CD4-positive, alpha-beta memory T cell (primary cell): ENCODE results near the gene KIF5A. TPM values are rescaled to one million over a fixed set of nuclear protein-coding genes. Genes with fewer than 3 reads are reported as not detected.
A peak's percentile ranks its signal among the peaks of the same experiment; 100 is the strongest.

Experiments
- CTCF ChIA-PET: fragments of 350-600 bp; sonication (Branson Sonifier 250); formaldehyde crosslinking; loops from one replicate; lab custom pipeline; 2021; ENCODE audit warnings: inconsistent platforms; ENCODE audit not compliant: partially characterized antibody; lab: Charles Lee
- POLR2A ChIA-PET: fragments of 350-600 bp; sonication (Branson Sonifier 250); formaldehyde crosslinking; loops from one replicate; lab custom pipeline; 2021; ENCODE audit not compliant: partially characterized antibody; lab: Charles Lee
- DNase-seq, 5 donors: peaks; one replicate each; pipeline versions ENCODE4 v3.0.0 to v3.0.0-alpha.2; 2020 to 2022; ENCODE audit warnings: mixed read lengths in 1 of 5
- H3K27ac ChIP-seq: one replicate; pipeline ENCODE4 v1.7.0; 2013; ENCODE audit warnings: low read depth, low read length
- H3K27me3 ChIP-seq: 2 replicates; pipeline ENCODE4 v1.7.0; 2013; ENCODE audit warnings: mild to moderate bottlenecking, low read length, moderate library complexity; ENCODE audit not compliant: insufficient read depth
- H3K36me3 ChIP-seq: 2 replicates; pipeline ENCODE4 v1.7.0; 2013; ENCODE audit warnings: mild to moderate bottlenecking, low read length, moderate library complexity; ENCODE audit not compliant: insufficient read depth
- H3K4me1 ChIP-seq: 2 replicates; pipeline ENCODE4 v1.7.0; 2013; ENCODE audit warnings: mild to moderate bottlenecking, low read length, moderate library complexity; ENCODE audit not compliant: insufficient read depth
- H3K4me3 ChIP-seq, 2 donors: one replicate each; pipeline ENCODE4 v1.7.0; 2013; ENCODE audit warnings: low read length in 2 of 2, mild to moderate bottlenecking in 1 of 2
- H3K9me3 ChIP-seq, 2 donors: one replicate each; pipeline ENCODE4 v1.7.0; 2013; ENCODE audit warnings: low read length in 2 of 2, control low read depth in 1 of 2; ENCODE audit not compliant: control insufficient read depth in 1 of 2
- H3K27ac Mint-ChIP-seq, 7 donors: one replicate each; pipeline ENCODE4 v1.8.0; 2020 to 2021; ENCODE audit warnings: mixed read lengths in 7 of 7, mild to moderate bottlenecking in 6 of 7, inconsistent platforms in 3 of 7, moderate library complexity in 3 of 7
- H3K27me3 Mint-ChIP-seq, 2 donors: one replicate each; pipeline ENCODE4 v1.8.0; 2020 to 2021; ENCODE audit warnings: mixed read lengths in 2 of 2
- H3K36me3 Mint-ChIP-seq, 2 donors: one replicate each; pipeline ENCODE4 v1.8.0; 2020 to 2021; ENCODE audit warnings: mixed read lengths in 2 of 2, inconsistent platforms in 1 of 2, mild to moderate bottlenecking in 1 of 2
- H3K4me1 Mint-ChIP-seq, 4 donors: one replicate each; pipeline ENCODE4 v1.8.0; 2020 to 2021; ENCODE audit warnings: mixed read lengths in 4 of 4, mild to moderate bottlenecking in 1 of 4
- H3K4me3 Mint-ChIP-seq, 8 donors: one replicate each; pipeline ENCODE4 v1.8.0; 2020 to 2021; ENCODE audit warnings: mixed read lengths in 8 of 8, mild to moderate bottlenecking in 7 of 8, moderate library complexity in 6 of 8, inconsistent platforms in 3 of 8
- H3K9me3 Mint-ChIP-seq, 8 donors: one replicate each; pipeline ENCODE4 v1.8.0; 2020 to 2021; ENCODE audit warnings: mixed read lengths in 8 of 8, mild to moderate bottlenecking in 5 of 8, inconsistent platforms in 3 of 8, moderate library complexity in 1 of 8
- intact Hi-C: fragments of 100-400 bp; cut with micrococcal nuclease; formaldehyde crosslinking; loops from one replicate; pipeline ENCODE4 v1.15.1; 2023
- polyA plus RNA-seq, 2 donors: library from polyadenylated mRNA; unstranded; fragments of 300-500 nt; fragmentation: Illumina TruSeq; gene quantifications; one replicate each; pipeline ENCODE4 v1.2.3, GENCODE V29; 2021
- total RNA-seq, 2 experiments: library from RNA; stranded (reverse); gene quantifications; one replicate each; pipeline ENCODE4 v1.2.3, GENCODE V29; 2021

Gene KIF5A
- total and polyA plus RNA-seq, 4 experiments from 2014 or later: 0.96 to 1.00 TPM; not detected in 2

DNA sequence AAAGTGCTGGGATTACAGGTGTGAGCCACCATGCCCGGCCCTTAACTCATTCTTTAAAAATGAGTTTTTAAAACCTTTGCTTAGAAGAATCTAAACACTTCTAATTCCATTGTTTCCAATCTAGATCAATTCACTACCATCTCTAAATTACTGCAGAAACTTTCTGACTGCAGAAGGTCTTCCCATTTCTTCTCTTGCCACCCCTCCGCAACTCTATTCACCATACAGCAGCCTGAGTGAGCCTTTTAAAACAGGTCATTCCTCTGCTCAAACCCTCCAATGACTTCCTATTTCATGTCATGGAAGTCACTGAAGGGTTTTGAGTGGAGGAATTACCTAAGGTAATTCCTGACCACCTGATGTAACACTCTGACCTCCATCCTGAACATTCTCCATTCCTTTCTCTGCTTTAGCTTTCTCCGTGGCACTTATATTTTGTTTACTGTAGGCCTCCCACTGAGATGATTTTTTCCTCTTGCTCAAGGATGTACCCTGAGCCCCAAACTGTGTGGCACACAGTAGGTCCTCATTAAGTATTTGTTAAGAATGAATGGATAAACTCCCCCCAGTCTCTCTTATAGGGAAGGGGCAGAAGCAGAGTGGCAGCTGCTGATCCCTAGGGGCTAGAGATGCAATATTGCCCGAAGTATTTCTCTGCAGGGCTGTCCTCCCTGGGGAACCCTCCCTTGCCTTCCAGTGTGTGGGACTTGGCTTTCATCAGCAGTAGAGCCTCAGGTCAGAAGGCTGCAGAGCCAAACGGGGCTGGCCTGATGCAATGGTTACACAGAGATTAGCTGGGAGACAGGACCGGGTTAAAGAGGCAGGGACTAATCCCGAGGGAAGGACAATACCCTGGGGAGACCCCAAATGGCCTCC lies 30.7 kb upstream of the KIF5A start:
- Mint-ChIP-seq H3K9me3 (peaks cover 0 to 3% (median 0%) of the 10 kb centered on the region in 8 donors), H3K27ac (peak overlapping the region; percentile 99 to 100 (median 99)), H3K4me3 (peak overlapping the region; percentile 93 to 99 (median 97)), H3K4me1 (peaks cover 31 to 66% (median 41%) of the 10 kb centered on the region in 4 donors), H3K36me3 (peaks cover 34 to 66% of the 10 kb centered on the region in 2 donors), H3K27me3 (peaks cover 0 to 2% of the 10 kb centered on the region in 2 donors)
- Histone ChIP-seq H3K27me3 (no peaks in the 10 kb centered on the region), H3K4me3 (peak overlapping the region; percentile 75 to 99), H3K4me1 (peaks cover 54% of the 10 kb centered on the region), H3K9me3 (no peaks in the 10 kb centered on the region), H3K27ac (peak overlapping the region; percentile 96), H3K36me3 (peaks cover 35% of the 10 kb centered on the region)
- intact Hi-C loops: no loop called here
- DNase-seq: peak in 2 of 5 donors; percentile 8 to 26
- ChIA-PET CTCF (interaction anchor here (1.5 to 2.1 kb wide), 2 partner anchors 61 to 63 kb away, joined by 4 to 9 read pairs; partner anchors contain the start of gene GLI1), POLR2A (interaction anchor here (0.6 to 4.0 kb wide), 16 partner anchors 11 to 1780 kb away, joined by 3 to 82 read pairs (median 4); partner anchors contain the start of genes ARHGAP9, DCTN2 and GLI1)

DNA sequence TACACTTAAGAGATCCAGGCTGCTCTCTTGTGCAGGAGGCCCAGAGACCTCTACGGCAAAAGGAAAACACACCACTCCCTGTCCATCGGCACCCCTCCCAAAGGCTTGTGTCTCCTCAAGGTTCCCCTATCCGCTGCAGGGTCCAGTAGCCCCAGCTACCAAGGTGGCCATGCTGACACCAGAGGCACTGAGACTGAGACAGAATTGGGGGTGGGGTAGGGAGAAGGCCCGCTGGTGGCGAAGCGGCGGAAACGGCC lies 30.1 kb upstream of the KIF5A start:
- H3K27me3 Mint-ChIP-seq: peaks cover 0 to 2% of the 10 kb centered on the region in 2 donors
- H3K9me3 Mint-ChIP-seq: peaks cover 0 to 3% (median 0%) of the 10 kb centered on the region in 8 donors
- Histone ChIP-seq H3K27me3 (no peaks in the 10 kb centered on the region), H3K4me1 (peaks cover 59% of the 10 kb centered on the region), H3K4me3 (peak overlapping the region; percentile 75 to 99), H3K27ac (peak overlapping the region; percentile 96), H3K36me3 (peaks cover 29% of the 10 kb centered on the region), H3K9me3 (no peaks in the 10 kb centered on the region)
- peak overlapping the region; percentile 99 to 100 (median 99) for H3K27ac Mint-ChIP-seq
- CTCF ChIA-PET: interaction anchor here (1.1 to 2.1 kb wide), 4 partner anchors 42 to 64 kb away, joined by 4 to 9 read pairs (median 4); partner anchors contain the start of gene GLI1
- peak overlapping the region; percentile 93 to 99 (median 97) for H3K4me3 Mint-ChIP-seq
- POLR2A ChIA-PET: interaction anchor here (0.6 to 4.0 kb wide), 22 partner anchors 7 to 1781 kb away, joined by 3 to 82 read pairs (median 4); partner anchors contain the start of genes ARHGAP9, CDK4, DCTN2 and GLI1
- peak in 3 of 5 donors; percentile 18 to 51 (median 32) for DNase-seq
- H3K36me3 Mint-ChIP-seq: peaks cover 32 to 65% of the 10 kb centered on the region in 2 donors
- intact Hi-C loops: loop anchor here (1.0 to 5.0 kb wide), 7 partner anchors 28 to 221 kb away; partner anchors contain the start of genes ARHGAP9, ARHGEF25, DCTN2 and GLI1
- H3K4me1 Mint-ChIP-seq: peaks cover 35 to 71% (median 46%) of the 10 kb centered on the region in 4 donors

DNA sequence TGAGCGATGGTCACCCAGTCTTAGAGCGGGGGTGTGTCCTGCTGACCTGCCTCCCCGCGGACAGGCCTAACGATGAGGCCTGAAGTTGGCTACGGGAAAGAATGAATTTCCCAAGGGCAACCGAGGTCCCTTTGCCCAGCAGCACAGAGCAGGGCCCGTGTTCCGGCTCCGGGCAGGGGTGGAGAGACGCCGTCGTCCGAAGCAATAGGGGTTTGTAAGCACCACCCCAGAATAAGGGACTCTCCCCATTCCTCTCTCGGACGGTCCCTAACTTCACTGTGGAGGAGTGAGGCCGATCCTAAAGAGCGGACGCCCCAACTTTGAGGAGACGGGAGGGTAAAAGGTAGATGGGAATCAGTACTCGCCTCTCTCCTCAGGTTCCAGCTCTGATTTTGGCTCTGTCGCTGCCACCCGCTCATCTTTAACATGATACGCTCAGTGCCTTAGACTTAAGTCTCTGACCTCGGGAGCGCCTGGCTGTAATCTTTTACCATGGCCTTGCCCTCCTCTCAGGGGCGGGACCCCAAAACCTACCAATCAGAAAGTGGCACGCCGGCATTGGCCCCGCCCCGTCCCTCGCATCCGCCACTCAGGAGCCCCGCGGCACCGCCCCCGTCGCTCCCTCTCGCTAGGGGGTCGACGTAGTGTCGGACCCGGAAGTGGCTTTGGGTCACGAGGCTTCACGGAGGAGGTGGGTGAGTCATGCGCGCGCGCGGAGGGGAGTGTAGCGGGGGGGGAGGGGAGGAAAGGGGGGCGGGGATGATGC lies 29.6 kb upstream of the KIF5A start, which contains the start of gene DDIT3:
Gene DDIT3, minus strand, starts transcription at position 462 of the 766 bp plus-strand sequence. CDS start 3,108 bp downstream, outside the sequence.
- Histone ChIP-seq H3K36me3 (peaks cover 28% of the 10 kb centered on the region), H3K27me3 (no peaks in the 10 kb centered on the region), H3K4me3 (peak within 1 kb of the TSS; percentile 75 to 99), H3K4me1 (peaks cover 65% of the 10 kb centered on the region), H3K27ac (peak within 1 kb of the TSS; percentile 96), H3K9me3 (no peaks in the 10 kb centered on the region)
- H3K27ac Mint-ChIP-seq: peak within 1 kb of the TSS; percentile 99 to 100 (median 99)
- ChIA-PET CTCF (interaction anchor here (0.8 to 2.1 kb wide), 8 partner anchors 8 to 64 kb away, joined by 3 to 9 read pairs (median 4); partner anchors contain the start of gene GLI1), POLR2A (interaction anchor here (0.6 to 4.0 kb wide), 23 partner anchors 8 to 1781 kb away, joined by 3 to 82 read pairs (median 4); partner anchors contain the start of genes ARHGAP9, CDK4, DCTN2 and GLI1)
- H3K9me3 Mint-ChIP-seq: peaks cover 0 to 3% (median 0%) of the 10 kb centered on the region in 8 donors
- DNase-seq: peak; percentile 99
- H3K4me1 Mint-ChIP-seq: peaks cover 37 to 71% (median 49%) of the 10 kb centered on the region in 4 donors
- H3K4me3 Mint-ChIP-seq: peak within 1 kb of the TSS; percentile 93 to 99 (median 97)
- H3K36me3 Mint-ChIP-seq: peaks cover 32 to 64% of the 10 kb centered on the region in 2 donors
- intact Hi-C loops: loop anchor here (1.0 to 5.0 kb wide), 7 partner anchors 27 to 221 kb away; partner anchors contain the start of genes ARHGAP9, ARHGEF25, DCTN2 and GLI1
- peaks cover 0 to 2% of the 10 kb centered on the region in 2 donors for H3K27me3 Mint-ChIP-seq

DNA sequence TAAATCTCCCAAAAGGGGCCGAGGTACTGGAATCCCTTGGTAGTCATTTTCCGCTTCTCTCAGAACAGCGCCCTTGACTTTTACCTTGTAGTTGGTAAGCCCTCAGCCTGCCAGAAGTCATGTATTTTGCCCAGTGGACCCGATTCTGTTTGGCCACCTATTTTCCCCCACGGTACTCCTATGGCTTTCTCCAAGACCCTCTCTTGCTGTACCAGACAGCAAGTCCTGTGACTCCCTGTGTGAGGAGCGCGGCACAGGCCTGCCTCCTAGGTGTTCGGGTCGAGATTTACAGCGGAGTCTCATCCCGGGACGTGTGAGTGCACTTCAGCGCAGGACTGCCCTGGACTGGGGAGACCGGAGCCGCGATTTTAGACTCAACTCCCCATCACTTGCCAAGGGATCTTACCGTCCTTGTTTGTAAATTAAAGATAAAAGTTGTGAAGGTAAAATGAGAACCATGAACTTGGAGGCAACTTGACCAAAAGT lies 28.3 kb upstream of the KIF5A start:
- H3K4me3 ChIP-seq: no peak overlapping the region
- ChIA-PET CTCF (interaction anchor here (1.0 to 1.7 kb wide), 3 partner anchors 9 to 45 kb away, joined by 3 to 4 read pairs (median 4); no protein-coding TSS in a partner anchor), POLR2A (interaction anchor here (1.1 to 4.0 kb wide), 7 partner anchors 10 to 837 kb away, joined by 3 to 82 read pairs (median 12); partner anchors contain the start of genes ARHGAP9, DCTN2 and TSPAN31)
- H3K27ac ChIP-seq: peak overlapping the region; percentile 96
- peaks cover 20 to 57% of the 10 kb centered on the region in 2 donors for H3K36me3 Mint-ChIP-seq
- intact Hi-C loops: loop anchor here (1.0 to 5.0 kb wide), 5 partner anchors 59 to 219 kb away; partner anchors contain the start of gene ARHGEF25
- peaks cover 0 to 2% of the 10 kb centered on the region in 2 donors for H3K27me3 Mint-ChIP-seq
- peaks cover 37 to 71% (median 51%) of the 10 kb centered on the region in 4 donors for H3K4me1 Mint-ChIP-seq
- H3K9me3 ChIP-seq: no peaks in the 10 kb centered on the region
- H3K9me3 Mint-ChIP-seq: peaks cover 0 to 3% (median 0%) of the 10 kb centered on the region in 8 donors
- H3K4me3 Mint-ChIP-seq: peak overlapping the region; percentile 90 to 99 (median 94)
- H3K36me3 ChIP-seq: peaks cover 15% of the 10 kb centered on the region
- H3K27me3 ChIP-seq: no peaks in the 10 kb centered on the region
- H3K27ac Mint-ChIP-seq: peak overlapping the region; percentile 99 to 100 (median 99)
- H3K4me1 ChIP-seq: peaks cover 68% of the 10 kb centered on the region
- DNase-seq: no peak

DNA sequence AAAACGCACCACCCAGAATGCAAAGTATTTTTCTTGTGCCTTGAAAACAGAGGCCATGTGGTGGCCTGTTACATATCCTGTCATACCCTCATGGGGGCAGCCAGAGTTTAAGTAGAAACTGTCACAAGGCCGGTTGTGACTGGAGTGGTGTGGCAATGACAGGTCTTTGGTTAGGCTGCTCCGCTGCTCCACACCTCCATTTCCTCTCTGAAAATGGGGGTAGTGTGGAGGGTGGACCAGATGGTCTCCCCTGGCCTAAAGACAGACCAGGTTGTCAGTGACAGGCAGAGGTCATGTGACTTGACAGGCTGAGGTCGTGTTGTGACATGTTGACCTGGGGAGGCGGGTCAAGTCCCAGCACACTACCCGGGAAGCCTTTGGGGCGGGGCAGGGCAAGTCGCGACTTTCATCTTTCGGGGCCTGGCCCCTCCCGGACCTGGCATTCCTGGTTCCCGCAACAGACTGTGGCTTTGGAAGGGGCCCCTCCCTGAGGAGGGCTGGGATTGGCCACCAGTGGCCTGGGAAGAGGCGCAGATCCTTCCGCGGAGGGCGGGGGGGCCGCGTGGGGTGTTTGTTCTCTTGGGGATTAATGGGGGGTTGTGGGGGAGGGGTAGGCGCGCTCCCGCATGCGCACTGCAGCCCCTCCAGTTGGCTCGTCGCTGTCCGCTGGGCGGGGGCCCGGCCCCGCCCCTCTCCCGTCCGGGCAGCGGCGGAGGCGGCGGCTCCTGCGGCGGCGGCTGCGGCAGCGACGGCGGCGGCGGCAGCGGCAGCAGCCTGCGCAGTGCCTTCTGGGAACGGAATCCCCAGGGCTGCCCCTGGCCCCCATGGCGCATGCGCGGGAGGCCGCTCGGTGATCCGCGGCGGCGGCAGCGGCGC lies 27.6 kb upstream of the KIF5A start, which contains the start of gene MBD6:
Gene MBD6, plus strand, starts transcription at position 814 of the 876 bp plus-strand sequence. CDS start 1,480 bp downstream, outside the sequence.
- peak within 1 kb of the TSS; percentile 96 for H3K27ac ChIP-seq
- H3K4me3 ChIP-seq: peak within 1 kb of the TSS; percentile 55 to 63
- H3K27me3 ChIP-seq: no peaks in the 10 kb centered on the region
- POLR2A ChIA-PET: interaction anchor here (0.6 to 2.4 kb wide), 4 partner anchors 12 to 1397 kb away, joined by 3 to 16 read pairs (median 4); partner anchors contain the start of genes ARHGAP9 and TSPAN31
- Mint-ChIP-seq H3K4me1 (peaks cover 37 to 68% (median 51%) of the 10 kb centered on the region in 4 donors), H3K27me3 (peaks cover 0 to 2% of the 10 kb centered on the region in 2 donors), H3K4me3 (peak within 1 kb of the TSS; percentile 92 to 99 (median 96)), H3K36me3 (peaks cover 15 to 56% of the 10 kb centered on the region in 2 donors), H3K27ac (peak within 1 kb of the TSS; percentile 99 to 100 (median 99)), H3K9me3 (peaks cover 0 to 3% (median 0%) of the 10 kb centered on the region in 8 donors)
- H3K36me3 ChIP-seq: peaks cover 12% of the 10 kb centered on the region
- peaks cover 63% of the 10 kb centered on the region for H3K4me1 ChIP-seq
- intact Hi-C loops: loop anchor here (1.0 to 5.0 kb wide), 4 partner anchors 60 to 171 kb away; partner anchors contain the start of gene ARHGEF25
- peak; percentile 90 to 93 (median 92) for DNase-seq
- CTCF ChIA-PET: no interaction called here
- H3K9me3 ChIP-seq: no peaks in the 10 kb centered on the region
